Skin of body (tissue), 2 donors: Measurements from ENCODE around the gene ABCA1. TPM values are rescaled to one million over a fixed set of nuclear protein-coding genes. Genes with fewer than 3 reads are reported as not detected.
"Not testable (repeated sequence)": the region's sequence is repeated elsewhere in the genome, so short reads cannot be mapped to it uniquely, and the experiment has no call there.

Experiments used
- DNase-seq: peaks from one replicate; lab custom pipeline; 2025; lab: John Stamatoyannopoulos, UW
- total RNA-seq: library from RNA; depleted of rRNA; stranded (reverse); fragments of >200 nt; gene quantifications from one replicate; pipeline ENCODE4 v1.2.3, GENCODE V29; 2014

Gene ABCA1
- total RNA-seq, 1 donor from 2014 or later = 61.2 TPM

GRCh38 chr9:104905153-104905901, 22.6 kb downstream of the ABCA1 start:
- DNase-seq = no peak

GRCh38 chr9:104903609-104904008, 24.3 kb downstream of the ABCA1 start:
- no peak for DNase-seq

- DNase-seq = no peak
Measured at GRCh38 chr9:104900871-104901270, 27.1 kb downstream of the ABCA1 start.

- DNase-seq = no peak
Measured at GRCh38 chr9:104900324-104900723, 27.6 kb downstream of the ABCA1 start.

GRCh38 chr9:104899759-104900247, 28.2 kb downstream of the ABCA1 start:
- DNase-seq = no peak

GRCh38 chr9:104898376-104898775, 29.6 kb downstream of the ABCA1 start:
- DNase-seq = not testable (repeated sequence)

- no peak for DNase-seq
Measured at GRCh38 chr9:104896131-104896530, 31.8 kb downstream of the ABCA1 start.

- no peak for DNase-seq
Measured at GRCh38 chr9:104895572-104895971, 32.4 kb downstream of the ABCA1 start.

GRCh38 chr9:104892701-104893100, 35.3 kb downstream of the ABCA1 start:
- no peak for DNase-seq

GRCh38 chr9:104890433-104890770, 37.6 kb downstream of the ABCA1 start:
- DNase-seq = no peak

GRCh38 chr9:104885818-104886709, 41.9 kb downstream of the ABCA1 start:
- no peak for DNase-seq

GRCh38 chr9:104883169-104883568, 44.8 kb downstream of the ABCA1 start:
- DNase-seq = no peak

GRCh38 chr9:104882566-104882965, 45.4 kb downstream of the ABCA1 start:
- DNase-seq = no peak

GRCh38 chr9:104882086-104882485, 45.9 kb downstream of the ABCA1 start:
- no peak for DNase-seq

GRCh38 chr9:104879555-104880309, 48.2 kb downstream of the ABCA1 start:
- no peak for DNase-seq

GRCh38 chr9:104876587-104876986, 51.4 kb downstream of the ABCA1 start:
- no peak for DNase-seq

GRCh38 chr9:104875897-104876296, 52.1 kb downstream of the ABCA1 start:
- no peak for DNase-seq

GRCh38 chr9:104875320-104875719, 52.6 kb downstream of the ABCA1 start:
- DNase-seq = no peak

GRCh38 chr9:104873489-104873850, 54.5 kb downstream of the ABCA1 start:
- no peak for DNase-seq

GRCh38 chr9:104872656-104873488, 55.1 kb downstream of the ABCA1 start:
- DNase-seq = peak; percentile 16

GRCh38 chr9:104871961-104872527, 55.9 kb downstream of the ABCA1 start:
- DNase-seq = no peak
